A549 (cell line): ENCODE results near the gene CILP2. TPM values are rescaled to one million over a fixed set of nuclear protein-coding genes. Genes with fewer than 3 reads are reported as not detected.
A peak's percentile ranks its signal among the peaks of the same experiment; 100 is the strongest.

Source experiments
- ATAC-seq, 2 experiments: fragments of 200-7000 bp in 1 of 2; fragments of >200 bp in 1 of 2; cut with Nextera tagmentation in 1 of 2; cut with Tn5 transposase in 1 of 2; 3 replicates each; pipeline versions ENCODE4 v1.8.0 to v1.9.1; 2018 to 2020; ENCODE audit warnings: mild to moderate bottlenecking in 1 of 2, moderate library complexity in 1 of 2
- CTCF ChIA-PET: fragments of 300-600 bp; sonication (Branson Sonifier 250); formaldehyde crosslinking; extraction: SDS; loops from one replicate; lab custom pipeline; 2021; ENCODE audit warnings: antibody characterized with exemption, inconsistent platforms; lab: Yijun Ruan, JAX
- POLR2A ChIA-PET: fragments of 350-600 bp; formaldehyde crosslinking; extraction: SDS; loops from one replicate; lab custom pipeline; 2021; ENCODE audit warnings: antibody characterized with exemption, inconsistent platforms; lab: Yijun Ruan, JAX
- DNase-seq, 2 experiments: peaks; one replicate each; pipeline versions ENCODE4 v3.0.0 to v3.0.0-alpha.2; 2011 to 2016; ENCODE audit warnings: low read depth in 1 of 2, low spot score in 1 of 2
- FAIRE-seq: peaks from 2 replicates; lab custom pipeline; 2011; peaks lifted over from hg19 to GRCh38; lab: Jason Lieb, UNC
- H3K27ac ChIP-seq, 2 experiments: fragments of >200 bp; sonication (Bioruptor Twin); formaldehyde crosslinking; 3 replicates each; pipeline ENCODE4 v1.5.1; 2016 to 2017
- H3K4me1 ChIP-seq: fragments of >200 bp; sonication (Bioruptor Twin); formaldehyde crosslinking; 3 replicates; pipeline ENCODE4 v1.6.1; 2016
- H3K4me2 ChIP-seq: fragments of >200 bp; sonication (Bioruptor Twin); formaldehyde crosslinking; 3 replicates; pipeline ENCODE4 v1.6.1; 2016
- H3K4me3 ChIP-seq: fragments of >200 bp; sonication (Bioruptor Twin); formaldehyde crosslinking; 3 replicates; pipeline ENCODE4 v1.5.1; 2016
- H3K9me3 ChIP-seq: fragments of >200 bp; sonication (Bioruptor Twin); formaldehyde crosslinking; 3 replicates; pipeline ENCODE4 v1.6.1; 2016
- ATOH8 ChIP-seq: fragments of 250-450 bp; sonication (Bioruptor Pico); IDR thresholded peaks from 2 replicates; pipeline ENCODE4 v1.5.0; 2020; ENCODE audit warnings: low read depth, mild to moderate bottlenecking, moderate library complexity
- BHLHE40 ChIP-seq: IDR thresholded peaks from 2 replicates; pipeline ENCODE4 v1.6.1; 2012; ENCODE audit warnings: low read depth, low read length, inconsistent platforms
- CBX2 ChIP-seq: fragments of 200-600 bp; sonication (generic); IDR thresholded peaks from 2 replicates; pipeline ENCODE4 v1.6.1; 2016; ENCODE audit warnings: low read depth, mild to moderate bottlenecking, borderline replicate concordance
- CBX8 ChIP-seq: fragments of 200-600 bp; sonication (generic); IDR thresholded peaks from 2 replicates; pipeline ENCODE4 v1.6.1; 2016
- CTCF ChIP-seq: fragments of >200 bp; sonication (Bioruptor Twin); formaldehyde crosslinking; IDR thresholded peaks from 3 replicates; pipeline ENCODE4 v1.5.1; 2016
- EHF ChIP-seq: fragments of 250-450 bp; sonication (Bioruptor Pico); IDR thresholded peaks from 2 replicates; pipeline ENCODE4 v1.5.0; 2020; ENCODE audit warnings: mild to moderate bottlenecking
- EP300 ChIP-seq, 2 experiments: fragments of >200 bp; sonication (Bioruptor Twin); formaldehyde crosslinking; IDR thresholded peaks; 2 replicates in 1 of 2; 3 replicates in 1 of 2; pipeline ENCODE4 v1.6.1; 2016 to 2017
- HDAC2 ChIP-seq: fragments of 200-600 bp; sonication (generic); IDR thresholded peaks from 2 replicates; pipeline ENCODE4 v1.6.1; 2016
- HES2 ChIP-seq: fragments of >200 bp; sonication (Bioruptor Twin); formaldehyde crosslinking; IDR thresholded peaks from 2 replicates; pipeline ENCODE4 v1.6.1; 2016
- HOXB13 ChIP-seq: fragments of 250-450 bp; sonication (Bioruptor Pico); IDR thresholded peaks from 2 replicates; pipeline ENCODE4 v1.5.0; 2020; ENCODE audit warnings: low read depth, mild to moderate bottlenecking, moderate library complexity
- HOXB5 ChIP-seq: fragments of 250-450 bp; sonication (Bioruptor Pico); IDR thresholded peaks from 2 replicates; pipeline ENCODE4 v1.5.0; 2020; ENCODE audit warnings: mild to moderate bottlenecking, moderate library complexity
- JUNB ChIP-seq: fragments of >200 bp; sonication (Bioruptor Twin); formaldehyde crosslinking; IDR thresholded peaks from 2 replicates; pipeline ENCODE4 v1.6.1; 2016
- KDM5A ChIP-seq: fragments of 200-600 bp; sonication (generic); IDR thresholded peaks from 2 replicates; pipeline ENCODE4 v1.6.1; 2016; ENCODE audit warnings: antibody characterized with exemption, mild to moderate bottlenecking
- NFE2L2 ChIP-seq: fragments of 150-350 bp; conservative IDR thresholded peaks from 2 replicates; pipeline ENCODE4 v1.6.1; 2014; ENCODE audit warnings: low read length
- RAD21 ChIP-seq, 2 experiments: fragments of >200 bp in 1 of 2; sonication (Bioruptor Twin) in 1 of 2; formaldehyde crosslinking in 1 of 2; IDR thresholded peaks in 1 of 2; conservative IDR thresholded peaks in 1 of 2; 2 replicates in 1 of 2; 3 replicates in 1 of 2; pipeline ENCODE4 v1.6.1; 2012 to 2018; ENCODE audit warnings: inconsistent platforms in 1 of 2
- TP53 ChIP-seq: fragments of 250-450 bp; sonication (Bioruptor Pico); IDR thresholded peaks from 2 replicates; pipeline ENCODE4 v1.5.0; 2021; ENCODE audit warnings: mild to moderate bottlenecking, moderate library complexity
- ZC3H11A ChIP-seq: fragments of 450-650 bp; IDR thresholded peaks from 2 replicates; pipeline ENCODE4 v1.6.1; 2014; ENCODE audit warnings: antibody characterized with exemption, mild to moderate bottlenecking
- ZSCAN20 ChIP-seq: fragments of 250-450 bp; sonication (Bioruptor Pico); IDR thresholded peaks from 2 replicates; pipeline ENCODE4 v1.8.0; 2022; ENCODE audit warnings: mild to moderate bottlenecking, moderate library complexity
- WGBS: methylation state at CpG from one replicate; pipeline ENCODE4 v1.1.6; 2017; ENCODE audit errors: missing lambda C conversion rate; 5-methylcytosine and 5-hydroxymethylcytosine counted together
- polyA plus RNA-seq, 4 experiments: library from polyadenylated mRNA; depleted of rRNA in 3 of 4; stranded (reverse); fragments of >200 nt; fragmentation: RNase III in 1 of 4; extraction: RNeasy Plus Mini Kit Qiagen cat#74134 plus additional on column Dnase treatment in 1 of 4; gene quantifications; 2 replicates in 3 of 4; 3 replicates in 1 of 4; pipeline ENCODE4 v1.2.3, GENCODE V29; 2011 to 2017
- TF ChIP-seq, protein P1 (sequence below): fragments of 200-600 bp; sonication (generic); IDR thresholded peaks from 2 replicates; pipeline ENCODE4 v1.6.1; 2016; ENCODE audit warnings: antibody characterized with exemption, mild to moderate bottlenecking, moderate library complexity

CILP2 gene
- polyA plus RNA-seq, 2 of the 4 experiments (the other 2 are of a cell fraction) = 0.17 TPM

DNA sequence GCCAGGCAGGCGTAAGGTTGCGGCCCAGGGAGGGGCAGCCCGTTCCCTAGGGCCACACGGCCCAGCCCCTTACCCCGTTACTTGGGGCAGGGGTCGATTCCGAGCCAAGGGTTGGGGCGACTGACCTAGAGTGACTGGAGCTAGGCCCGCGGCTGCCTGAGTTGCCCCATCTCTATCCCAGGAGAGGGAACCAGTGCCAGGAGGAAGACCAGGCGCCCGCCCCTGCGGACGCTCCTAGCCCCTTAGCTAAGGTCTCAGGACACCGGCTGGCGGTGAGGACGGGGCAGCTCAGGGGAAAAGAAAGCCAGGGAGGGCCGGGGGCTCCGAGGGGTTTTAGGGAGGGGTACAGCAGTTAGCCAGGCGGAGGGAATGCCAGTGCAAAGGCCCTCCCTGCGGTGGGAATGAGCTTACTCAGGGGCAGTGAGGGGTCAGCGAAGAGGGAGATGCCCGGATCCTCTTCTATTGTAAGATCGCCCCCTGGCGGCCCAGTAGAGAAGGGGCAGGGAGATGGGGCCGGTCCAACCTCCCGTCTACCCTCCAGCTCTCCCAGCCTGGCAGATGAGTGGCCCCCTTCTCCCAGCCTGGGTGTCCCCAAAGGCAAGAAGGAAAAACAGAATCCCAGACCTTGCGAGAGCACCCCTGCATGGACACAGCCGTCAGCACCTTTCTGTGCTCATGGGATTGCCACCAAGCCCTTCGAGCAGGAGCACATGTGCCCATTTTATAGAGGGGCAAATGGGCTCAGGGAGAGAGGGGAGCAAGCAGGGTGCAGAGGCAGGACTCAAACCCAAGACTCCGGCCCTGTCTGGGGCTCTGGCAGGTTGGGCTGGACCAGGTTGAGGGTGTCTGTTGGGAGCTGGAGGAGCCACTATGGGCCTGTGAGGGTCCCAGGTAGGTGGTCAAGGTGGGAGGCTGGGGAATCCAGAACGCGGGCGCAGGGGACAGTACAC is 16.3 kb downstream of the CILP2 start:
- Histone ChIP-seq H3K4me3 (no peak overlapping the region), H3K4me2 (no peak overlapping the region), H3K9me3 (no peaks in the 10 kb centered on the region), H3K4me1 (no peaks in the 10 kb centered on the region), H3K27ac (no peak overlapping the region)
- ChIA-PET CTCF (interaction anchor here (0.7 to 12.3 kb wide), 20 partner anchors 8 to 89 kb away, joined by 3 to 79 read pairs (median 4); partner anchors contain the start of genes GMIP and YJEFN3), POLR2A (no interaction called here)
- TF ChIP-seq EHF (CRISPR knock-in tag) (no peak), KDM5A (no peak), ATOH8 (CRISPR knock-in tag) (no peak), ZSCAN20 (no peak), ZC3H11A (no peak), CTCF (peak; percentile 34), HOXB5 (CRISPR knock-in tag) (no peak), CBX2 (no peak), EP300 (IDR thresholded peaks at IDR 0.05) (no peak), NFE2L2 (no peak), RAD21 (conservative IDR thresholded peaks at IDR 0.05 in 1 of 2, IDR thresholded peaks at IDR 0.05 in 1 of 2) (peak in 1 of 2 experiments; percentile 38; a peak in 3 of 5 replicates)
- ATAC-seq (peak in 1 of 2 experiments; percentile 73; a peak in 3 of 6 replicates), FAIRE-seq (no peak), DNase-seq (no peak)
- WGBS = 39% methylated on average over 18 of the region's 34 CpGs

GRCh38 chr19:19558055-19558454 is 20.0 kb downstream of the CILP2 start:
- no peaks in the 10 kb centered on the region for H3K9me3 ChIP-seq
- no peak overlapping the region for H3K27ac ChIP-seq
- no peak for DNase-seq
- no peak overlapping the region for H3K4me3 ChIP-seq
- no peak for ATAC-seq
- FAIRE-seq = no peak
- ChIA-PET POLR2A (no interaction called here), CTCF (interaction anchor here (12.3 kb wide), 1 partner anchor 28 kb away, joined by 79 read pairs; the partner anchor contains the start of gene YJEFN3)
- 88% methylated on average over 14 of the region's 15 CpGs for WGBS
- TF ChIP-seq HES2 = no peak
- TF ChIP-seq HOXB13 = no peak
- no peak for TF ChIP-seq JUNB
- TF ChIP-seq, protein P1, sequence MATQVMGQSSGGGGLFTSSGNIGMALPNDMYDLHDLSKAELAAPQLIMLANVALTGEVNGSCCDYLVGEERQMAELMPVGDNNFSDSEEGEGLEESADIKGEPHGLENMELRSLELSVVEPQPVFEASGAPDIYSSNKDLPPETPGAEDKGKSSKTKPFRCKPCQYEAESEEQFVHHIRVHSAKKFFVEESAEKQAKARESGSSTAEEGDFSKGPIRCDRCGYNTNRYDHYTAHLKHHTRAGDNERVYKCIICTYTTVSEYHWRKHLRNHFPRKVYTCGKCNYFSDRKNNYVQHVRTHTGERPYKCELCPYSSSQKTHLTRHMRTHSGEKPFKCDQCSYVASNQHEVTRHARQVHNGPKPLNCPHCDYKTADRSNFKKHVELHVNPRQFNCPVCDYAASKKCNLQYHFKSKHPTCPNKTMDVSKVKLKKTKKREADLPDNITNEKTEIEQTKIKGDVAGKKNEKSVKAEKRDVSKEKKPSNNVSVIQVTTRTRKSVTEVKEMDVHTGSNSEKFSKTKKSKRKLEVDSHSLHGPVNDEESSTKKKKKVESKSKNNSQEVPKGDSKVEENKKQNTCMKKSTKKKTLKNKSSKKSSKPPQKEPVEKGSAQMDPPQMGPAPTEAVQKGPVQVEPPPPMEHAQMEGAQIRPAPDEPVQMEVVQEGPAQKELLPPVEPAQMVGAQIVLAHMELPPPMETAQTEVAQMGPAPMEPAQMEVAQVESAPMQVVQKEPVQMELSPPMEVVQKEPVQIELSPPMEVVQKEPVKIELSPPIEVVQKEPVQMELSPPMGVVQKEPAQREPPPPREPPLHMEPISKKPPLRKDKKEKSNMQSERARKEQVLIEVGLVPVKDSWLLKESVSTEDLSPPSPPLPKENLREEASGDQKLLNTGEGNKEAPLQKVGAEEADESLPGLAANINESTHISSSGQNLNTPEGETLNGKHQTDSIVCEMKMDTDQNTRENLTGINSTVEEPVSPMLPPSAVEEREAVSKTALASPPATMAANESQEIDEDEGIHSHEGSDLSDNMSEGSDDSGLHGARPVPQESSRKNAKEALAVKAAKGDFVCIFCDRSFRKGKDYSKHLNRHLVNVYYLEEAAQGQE = no peak
- no peak for TF ChIP-seq BHLHE40
- TF ChIP-seq CBX8 = no peak
- TF ChIP-seq EP300 (IDR thresholded peaks at IDR 0.05) = no peak
- no peak for TF ChIP-seq HDAC2
- no peak for TF ChIP-seq TP53 (CRISPR knock-in tag)
- H3K4me1 ChIP-seq = no peaks in the 10 kb centered on the region
- H3K4me2 ChIP-seq = no peak overlapping the region
